ENCODE measurements around the gene MTIF2. TPM values are rescaled to one million over a fixed set of nuclear protein-coding genes. Genes with fewer than 3 reads are reported as not detected.
"Not testable (repeated sequence)": the region's sequence is repeated elsewhere in the genome, so short reads cannot be mapped to it uniquely, and the experiment has no call there.

MTIF2 gene
- total RNA-seq, 1 donor from 2014 or later = 12.0 TPM

DNA sequence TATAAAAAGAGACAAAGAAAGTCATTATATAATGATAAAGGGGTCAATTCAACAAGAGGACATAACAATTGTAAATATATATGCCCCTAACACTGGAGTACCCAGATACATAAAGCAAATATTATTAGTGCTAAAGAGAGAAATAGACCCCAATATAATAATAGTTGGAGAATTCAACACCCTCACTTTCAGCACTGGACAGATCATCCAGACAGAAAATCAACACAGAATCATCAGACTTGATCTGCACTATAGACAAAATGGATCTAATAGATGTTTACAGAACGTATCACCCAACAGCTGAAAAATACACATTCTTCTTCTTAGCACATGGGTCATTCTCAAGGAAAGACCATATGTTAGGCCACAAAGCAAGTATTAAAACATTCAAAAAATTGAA, 68.6 kb downstream of the MTIF2 start:
- no peak for DNase-seq (ENCODE audit: low spot score)

DNA sequence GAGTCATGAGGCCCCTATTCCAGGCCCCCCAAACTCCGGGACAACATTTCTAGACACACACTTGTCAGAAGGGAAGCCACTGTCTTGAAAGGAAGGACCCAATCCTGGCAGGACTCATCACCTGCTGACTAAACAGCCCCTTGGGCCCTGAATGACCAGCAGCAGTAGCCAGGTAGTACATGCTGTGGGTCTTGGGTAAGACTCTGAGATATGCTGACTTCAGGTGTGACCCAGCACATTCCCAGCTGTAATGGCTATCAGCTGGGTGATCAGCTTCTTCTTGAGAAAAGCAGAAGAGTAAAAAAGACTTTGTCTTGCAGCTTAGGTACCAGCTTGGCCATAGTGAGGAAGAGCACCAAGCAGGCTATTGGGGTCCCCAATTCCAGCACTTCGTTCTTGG, 72.5 kb downstream of the MTIF2 start:
- no peak for DNase-seq (ENCODE audit: low spot score)

DNA sequence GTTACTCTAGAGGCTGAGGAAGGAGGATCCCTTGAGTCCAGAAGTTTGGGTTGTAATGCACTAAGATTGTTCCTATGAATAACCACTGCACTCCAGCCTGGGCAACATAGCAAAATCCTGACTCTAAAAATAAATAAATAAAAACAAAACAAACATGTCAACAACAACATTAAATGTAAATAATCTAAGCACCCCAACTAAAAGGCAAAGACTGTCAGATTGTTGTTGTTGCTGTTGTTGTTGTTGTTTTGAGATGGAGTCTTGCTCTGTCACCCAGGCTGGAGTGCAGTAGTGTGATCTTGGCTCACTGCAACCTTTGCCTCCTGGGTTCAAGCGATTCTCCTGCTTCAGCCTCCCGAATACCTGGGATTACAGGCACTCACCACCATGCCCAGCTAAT, 77.1 kb downstream of the MTIF2 start:
- not testable (repeated sequence) for DNase-seq (ENCODE audit: low spot score)

DNA sequence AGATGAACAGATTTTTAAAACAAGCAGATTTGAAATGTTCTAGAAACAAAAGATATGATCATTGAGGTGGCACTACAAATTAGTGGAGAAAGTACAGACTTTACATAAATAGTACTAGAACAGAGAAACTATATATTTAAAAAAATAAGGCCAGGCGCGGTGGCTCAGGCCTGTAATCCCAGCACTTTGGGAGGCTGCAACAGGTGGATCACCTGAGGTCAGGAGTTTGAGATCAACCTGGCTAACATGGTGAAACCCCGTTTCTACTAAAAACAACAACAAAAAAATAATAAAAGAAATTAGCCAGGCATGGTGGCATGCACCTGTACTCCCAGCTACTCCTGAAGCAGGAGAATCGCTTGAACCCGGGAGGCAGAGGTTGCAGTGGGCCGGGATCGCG, 82.2 kb downstream of the MTIF2 start:
- not testable (repeated sequence) for DNase-seq (ENCODE audit: low spot score)

Other genes with a start within 250 kb of the MTIF2 start
- 92.9 TPM for gene RTN4, start 218.8 kb downstream of the MTIF2 start, total RNA-seq (ENCODE audit: insufficient read depth, low replicate concordance)
- 116 TPM for gene CLHC1, start 36.9 kb downstream of the MTIF2 start, total RNA-seq (ENCODE audit: insufficient read depth, low replicate concordance)
- 636 TPM for gene RPS27A, start 36.5 kb downstream of the MTIF2 start, total RNA-seq (ENCODE audit: insufficient read depth, low replicate concordance)
- gene CCDC88A, start 150.6 kb upstream of the MTIF2 start, total RNA-seq (ENCODE audit: insufficient read depth, low replicate concordance) = 94.6 TPM

All from umbilical cord (tissue), 2 donors.